GM18951 (cell line): ENCODE results near the gene VPS8.
"Not testable (repeated sequence)": the region's sequence is repeated elsewhere in the genome, so short reads cannot be mapped to it uniquely, and the experiment has no call there.

ENCODE experiments used
- POLR2A ChIP-seq: IDR thresholded peaks from 4 replicates; pipeline ENCODE4 v1.6.1; 2011; ENCODE audit warnings: mild to moderate bottlenecking; ENCODE audit not compliant: insufficient read length, insufficient read depth; ENCODE audit errors: extremely low read depth
- in situ Hi-C: fragments of 300-500 bp; cut with MboI; formaldehyde crosslinking; loops from one replicate; pipeline ENCODE4 v1.12.0; 2022; ENCODE audit warnings: low sequenced_read_pairs, mixed read lengths, inconsistent platforms; ENCODE audit not compliant: unreplicated experiment

VPS8 gene

GRCh38 chr3:185009650-185010049 lies 197.7 kb downstream of the VPS8 start:
- TF ChIP-seq POLR2A = no peak
- in situ Hi-C loops = no loop called here

DNA sequence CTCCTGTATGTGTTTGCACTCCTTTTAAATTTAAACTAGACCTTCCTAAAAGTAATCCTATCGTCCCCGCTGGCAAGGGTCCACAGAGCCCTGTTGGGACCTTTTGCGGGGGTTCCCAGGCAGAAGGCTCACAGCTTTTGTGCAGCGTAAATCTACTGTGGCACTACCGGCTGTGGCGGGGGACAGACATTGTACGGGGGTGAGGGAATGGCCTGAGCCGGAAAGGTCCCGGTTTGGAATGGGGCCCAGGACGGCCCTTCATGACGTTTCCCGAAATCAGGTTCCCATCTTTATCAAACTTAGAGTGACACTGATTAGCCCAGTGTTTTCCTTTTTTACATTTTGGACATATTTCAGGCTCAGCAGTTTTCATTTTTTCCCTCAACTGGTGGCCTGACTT lies 205.6 kb downstream of the VPS8 start:
- in situ Hi-C loops = not testable (repeated sequence)

GRCh38 chr3:185017996-185018395 lies 206.0 kb downstream of the VPS8 start:
- in situ Hi-C loops = not testable (repeated sequence)

DNA sequence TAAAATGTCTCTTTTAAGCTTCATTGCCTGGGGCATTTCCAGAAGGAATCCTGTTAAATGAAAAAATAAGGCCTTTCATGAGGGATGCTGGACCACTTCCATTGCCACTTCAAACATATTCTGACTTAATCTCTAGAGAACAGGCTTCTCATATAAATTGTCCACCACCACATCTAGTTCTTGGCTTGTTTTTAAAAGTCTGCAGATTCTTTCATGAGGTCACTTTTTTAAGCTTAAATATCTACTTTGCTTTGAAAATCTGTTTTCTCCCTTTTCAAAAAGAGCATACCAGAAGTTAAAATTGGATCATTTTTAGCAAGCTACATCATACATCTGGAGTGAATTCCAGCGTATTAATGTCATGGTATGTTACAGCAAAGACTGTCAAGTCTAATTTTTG lies 209.3 kb downstream of the VPS8 start:
- in situ Hi-C loops = no loop called here

GRCh38 chr3:185024406-185024805 lies 212.4 kb downstream of the VPS8 start:
- TF ChIP-seq POLR2A = no peak
- in situ Hi-C loops = no loop called here

More for the DNA sequence above, 209.3 kb downstream of the VPS8 start:
- no peak for TF ChIP-seq POLR2A

- no peak for TF ChIP-seq POLR2A
- in situ Hi-C loops = no loop called here
Measured at GRCh38 chr3:185024966-185025365, 213.0 kb downstream of the VPS8 start.

- no peak for TF ChIP-seq POLR2A
- in situ Hi-C loops = no loop called here
Measured at GRCh38 chr3:185028121-185028520, 216.2 kb downstream of the VPS8 start.

- TF ChIP-seq POLR2A = no peak
- in situ Hi-C loops = no loop called here
Measured at GRCh38 chr3:185029086-185029485, 217.1 kb downstream of the VPS8 start.

- TF ChIP-seq POLR2A = no peak
- in situ Hi-C loops = no loop called here
Measured at GRCh38 chr3:185030399-185030798, 218.4 kb downstream of the VPS8 start.

- TF ChIP-seq POLR2A = no peak
- in situ Hi-C loops = no loop called here
Measured at GRCh38 chr3:185030951-185031350, 219.0 kb downstream of the VPS8 start.

DNA sequence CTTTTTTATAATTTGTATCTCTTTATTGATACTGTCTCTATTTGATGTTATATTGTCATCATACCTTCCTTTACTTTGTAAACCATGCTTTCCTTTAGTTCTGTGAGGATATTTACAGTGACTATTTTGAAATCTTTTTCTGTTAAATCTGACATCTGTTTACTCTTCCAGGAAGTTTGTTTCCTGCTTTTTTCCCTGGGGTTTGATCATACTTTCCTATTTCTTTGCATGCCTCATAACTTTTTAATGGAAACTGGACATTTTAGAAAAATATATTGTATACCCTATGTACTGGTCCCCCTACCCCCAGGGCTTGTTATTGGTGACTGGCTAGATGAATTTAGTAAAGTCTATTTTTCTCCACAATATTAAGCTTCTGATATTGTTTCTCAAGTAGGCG lies 225.8 kb downstream of the VPS8 start:
- TF ChIP-seq POLR2A = no peak

DNA sequence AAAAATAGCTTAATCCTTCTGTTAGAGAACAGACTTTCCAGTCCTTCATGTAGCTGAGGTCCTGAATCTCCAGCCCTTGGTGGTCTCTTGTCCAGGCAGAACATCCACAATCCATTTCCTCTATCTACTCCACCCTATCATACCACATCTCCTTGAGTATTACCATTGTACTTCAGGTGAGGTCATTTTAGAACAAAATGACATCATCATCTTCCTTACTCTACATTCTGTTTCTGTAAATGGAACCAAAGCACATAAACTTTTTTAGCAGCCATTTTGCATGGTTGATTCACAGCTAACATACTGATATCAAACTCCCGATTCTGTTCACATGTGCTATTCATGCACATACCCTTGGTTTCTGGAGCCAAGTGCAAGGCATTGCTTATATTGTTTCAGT lies 228.5 kb downstream of the VPS8 start:
- no peak for TF ChIP-seq POLR2A
- in situ Hi-C loops = no loop called here

More for the DNA sequence above, 225.8 kb downstream of the VPS8 start:
- in situ Hi-C loops = no loop called here

DNA sequence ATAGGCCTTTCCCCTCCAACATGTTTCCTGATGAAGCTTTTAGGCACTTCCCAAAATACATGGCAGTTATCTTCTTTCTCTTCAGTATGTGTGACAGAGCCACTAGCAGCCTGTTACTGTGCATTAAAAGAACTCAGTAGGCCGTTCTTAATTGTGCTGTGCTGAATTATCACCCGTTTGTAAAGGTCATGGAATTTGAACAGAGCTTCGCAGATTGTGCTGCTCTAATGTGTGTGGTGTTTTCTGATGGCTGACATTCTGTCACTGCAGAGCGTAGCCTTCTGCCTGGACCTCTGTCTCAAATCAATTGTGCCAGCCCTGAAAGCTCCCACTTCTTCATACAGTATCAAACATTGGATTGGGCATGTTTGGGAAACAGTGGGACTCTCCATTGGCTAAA lies 229.6 kb downstream of the VPS8 start:
- TF ChIP-seq POLR2A = no peak
- in situ Hi-C loops = no loop called here

GRCh38 chr3:185042312-185043050 lies 230.5 kb downstream of the VPS8 start:
- in situ Hi-C loops = no loop called here
- no peak for TF ChIP-seq POLR2A

DNA sequence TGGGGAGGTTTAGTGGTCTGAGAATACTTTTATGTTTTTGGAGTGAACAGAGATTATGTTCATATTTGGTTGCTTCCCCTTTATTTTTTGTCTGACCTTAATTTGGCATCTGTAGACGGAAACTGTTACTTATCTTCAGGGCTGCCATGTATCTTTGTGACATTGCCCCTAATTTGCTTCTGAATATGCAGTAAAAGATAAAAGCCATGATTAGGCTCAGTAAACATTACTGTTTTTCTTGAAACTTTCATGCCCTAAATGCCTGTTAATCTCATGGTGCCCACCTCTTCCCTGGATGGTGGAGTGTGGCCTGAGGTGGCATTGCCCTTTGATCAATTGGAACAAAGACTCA lies 234.2 kb downstream of the VPS8 start:
- in situ Hi-C loops = no loop called here
- TF ChIP-seq POLR2A = no peak
